Vagina (tissue), 2 donors: ENCODE results near the gene ZNF883. TPM values are rescaled to one million over a fixed set of nuclear protein-coding genes. Genes with fewer than 3 reads are reported as not detected.
"Not testable (repeated sequence)": the region's sequence is repeated elsewhere in the genome, so short reads cannot be mapped to it uniquely, and the experiment has no call there.

Experiments
- DNase-seq, 2 donors: peaks; one replicate each; pipeline ENCODE4 v3.0.0-alpha.2; 2017; ENCODE audit errors: extremely low spot score in 2 of 2
- H3K27ac ChIP-seq: fragments of 200-600 bp; sonication (generic); one replicate; pipeline ENCODE4 v1.5.1; 2019
- H3K27me3 ChIP-seq: fragments of 200-600 bp; sonication (generic); one replicate; pipeline ENCODE4 v1.5.1; 2019
- H3K36me3 ChIP-seq, 2 donors: fragments of 200-600 bp; sonication (generic); one replicate each; pipeline ENCODE4 v1.5.1; 2017 to 2019
- H3K4me1 ChIP-seq: fragments of 200-600 bp; sonication (generic); one replicate; pipeline ENCODE4 v1.5.1; 2019
- H3K4me3 ChIP-seq, 2 donors: fragments of 200-600 bp; sonication (generic); 1 replicate in 1 of 2; 2 replicates in 1 of 2; pipeline ENCODE4 v1.5.1; 2016 to 2019
- H3K9me3 ChIP-seq: fragments of 200-600 bp; sonication (generic); one replicate; pipeline ENCODE4 v1.5.1; 2019
- CTCF ChIP-seq, 3 experiments: fragments of 450-650 bp in 2 of 3; fragments of 200-600 bp in 1 of 3; sonication (generic) in 1 of 3; IDR thresholded peaks; one replicate each; pipeline ENCODE4 v1.5.1; 2017 to 2019; ENCODE audit warnings: antibody characterized with exemption in 3 of 3, mild to moderate bottlenecking in 2 of 3, moderate library complexity in 2 of 3
- POLR2A ChIP-seq, 2 donors: fragments of 450-650 bp; IDR thresholded peaks; one replicate each; pipeline ENCODE4 v1.6.1; 2017; ENCODE audit warnings: antibody characterized with exemption in 2 of 2, mild to moderate bottlenecking in 2 of 2, moderate library complexity in 2 of 2
- POLR2AphosphoS5 ChIP-seq, 2 donors: sonication (generic); formaldehyde crosslinking; IDR thresholded peaks; one replicate each; pipeline ENCODE4 v1.9.0; 2017; ENCODE audit warnings: antibody characterized with exemption in 2 of 2, mild to moderate bottlenecking in 2 of 2, low read depth in 1 of 2; ENCODE audit not compliant: insufficient read depth in 1 of 2
- intact Hi-C: fragments of 100-400 bp; cut with DNase I; formaldehyde crosslinking; loops from one replicate; pipeline ENCODE4 v1.15.1; 2023
- total RNA-seq: library from RNA; depleted of rRNA; stranded (reverse); fragments of >200 nt; gene quantifications from one replicate; pipeline ENCODE4 v1.2.3, GENCODE V29; 2016

Gene ZNF883
- 0.98 TPM for total RNA-seq

DNA sequence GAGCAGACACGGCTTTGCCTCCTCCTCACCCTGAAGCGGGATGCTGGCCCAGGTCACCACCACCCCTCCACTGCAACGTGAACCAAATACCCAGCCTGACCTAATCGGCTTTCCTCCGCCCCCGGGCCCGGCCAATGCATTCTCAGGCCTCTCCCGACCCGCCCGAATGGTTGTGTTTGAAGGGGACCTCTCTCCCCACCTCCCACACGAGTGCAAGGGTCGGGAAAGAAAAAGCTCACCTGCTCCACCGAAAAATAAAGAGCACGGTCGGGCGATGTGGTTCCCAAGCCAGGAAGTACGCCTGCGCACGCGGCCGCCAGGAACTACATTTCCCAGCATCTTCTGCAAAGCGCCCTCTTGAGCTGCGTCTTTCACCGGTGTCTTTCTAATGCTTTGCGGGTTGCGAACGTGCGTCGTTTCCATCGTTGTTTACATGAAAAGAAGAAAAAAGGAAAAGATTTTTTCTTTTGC is at the start of gene ZNF883:
Gene ZNF883 (minus strand): TSS at position 282 of the 471 bp plus-strand sequence.
- H3K4me1 ChIP-seq = no peaks in the 10 kb centered on the region
- no peaks in the 10 kb centered on the region for H3K27me3 ChIP-seq
- peak within 1 kb of the TSS; percentile 30 to 48 for H3K4me3 ChIP-seq
- intact Hi-C loops = no loop called here
- DNase-seq = no peak
- H3K36me3 ChIP-seq = no peaks in the 10 kb centered on the region
- H3K27ac ChIP-seq = no peak within 1 kb of the TSS
- no peaks in the 10 kb centered on the region for H3K9me3 ChIP-seq
- TF ChIP-seq CTCF (IDR thresholded peaks at IDR 0.05) = no peak
- TF ChIP-seq POLR2A (IDR thresholded peaks at IDR 0.05) = no peak
- no peak for TF ChIP-seq POLR2AphosphoS5 (IDR thresholded peaks at IDR 0.05; ENCODE audit: insufficient read depth in 1 of 2, low read depth in 1 of 2)

DNA sequence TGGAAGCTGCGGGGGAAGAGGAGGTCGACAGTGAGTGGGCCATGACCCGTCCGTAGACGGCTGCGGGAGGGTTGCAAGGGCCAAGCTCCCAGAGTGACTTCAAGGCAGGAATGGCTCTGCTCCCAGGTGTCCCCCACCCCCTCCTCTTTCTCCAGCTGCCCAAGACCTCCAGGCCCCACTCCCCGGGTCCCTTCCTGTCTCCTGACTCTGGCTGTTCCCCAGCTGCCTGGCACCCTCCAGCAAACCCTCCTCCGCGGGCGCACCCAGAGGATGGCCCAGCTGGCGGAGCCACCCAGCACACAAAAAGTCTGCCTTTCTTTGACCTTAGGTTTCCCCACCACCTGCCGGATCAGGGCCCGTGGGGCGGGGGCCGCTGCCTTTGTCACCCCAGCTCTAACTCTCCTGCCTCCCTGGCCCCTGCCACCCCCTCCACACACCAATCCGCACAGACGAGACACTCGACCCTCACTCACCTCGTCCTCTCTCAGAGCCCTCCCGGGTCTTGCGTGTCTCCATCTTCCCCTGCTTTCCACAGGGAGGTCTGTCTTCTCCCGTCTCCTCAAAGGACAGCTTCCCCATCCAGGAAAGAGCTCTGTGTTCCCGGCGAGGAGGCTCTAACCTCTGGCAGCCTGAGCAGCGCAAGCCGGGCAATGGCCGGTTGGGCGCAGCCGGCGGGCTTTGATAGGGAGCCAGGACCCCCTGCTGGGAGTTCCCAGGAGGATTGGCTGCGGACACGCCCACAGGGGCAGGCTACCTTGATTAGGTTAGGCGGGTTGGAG is 49.3 kb upstream of the ZNF883 start:
- H3K4me1 ChIP-seq, intact Hi-C loops, H3K4me3 ChIP-seq, DNase-seq, H3K9me3 ChIP-seq, H3K36me3 ChIP-seq, H3K27ac ChIP-seq, H3K27me3 ChIP-seq: not testable (repeated sequence)

DNA sequence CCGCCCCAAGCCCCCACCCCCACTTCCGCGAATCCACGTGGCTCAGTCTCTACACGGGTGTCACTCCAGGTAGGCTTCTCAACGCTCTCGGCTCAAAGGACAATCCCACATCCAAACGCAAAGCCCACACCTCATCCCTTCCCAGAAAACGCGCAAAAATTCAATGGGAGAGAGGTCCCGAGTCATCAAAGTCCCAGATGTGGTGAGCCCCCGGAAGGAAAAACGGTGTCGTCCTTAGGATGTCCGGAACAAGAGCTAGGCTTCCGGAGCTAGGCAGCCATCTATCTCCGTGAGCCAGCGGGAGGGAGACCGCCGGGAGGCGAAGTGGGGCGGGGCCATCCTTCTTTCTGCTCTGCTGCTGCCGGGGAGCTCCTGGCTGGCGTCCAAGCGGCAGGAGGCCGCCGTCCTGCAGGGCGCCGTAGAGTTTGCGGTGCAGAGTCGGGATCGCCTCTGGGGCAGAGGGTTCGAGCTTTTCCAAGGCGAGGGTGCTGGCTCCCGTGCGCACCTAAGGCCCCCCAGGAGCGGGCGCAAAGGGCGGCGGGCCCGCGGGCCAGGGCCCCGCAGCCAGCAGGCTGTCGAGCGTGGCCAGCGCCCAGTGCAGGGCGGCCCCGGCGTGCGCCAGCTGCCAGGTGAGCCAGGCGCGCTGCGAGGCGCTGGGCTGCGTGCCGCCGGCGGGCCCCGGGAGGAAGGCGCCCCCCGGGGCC is 47.7 kb upstream of the ZNF883 start:
- H3K36me3 ChIP-seq, H3K4me1 ChIP-seq, DNase-seq, H3K27ac ChIP-seq, intact Hi-C loops, H3K9me3 ChIP-seq, H3K27me3 ChIP-seq: not testable (repeated sequence)
- peak overlapping the region in 1 of 2 donors; percentile 16 for H3K4me3 ChIP-seq

GRCh38 chr9:113057193-113057592 is 45.2 kb upstream of the ZNF883 start:
- peak overlapping the region; percentile 68 for H3K27ac ChIP-seq
- H3K9me3 ChIP-seq = peaks cover 18% of the 10 kb centered on the region
- intact Hi-C loops = no loop called here
- peak overlapping the region; percentile 58 to 65 for H3K4me3 ChIP-seq
- TF ChIP-seq CTCF (IDR thresholded peaks at IDR 0.05) (no peak), POLR2AphosphoS5 (IDR thresholded peaks at IDR 0.05; ENCODE audit: insufficient read depth in 1 of 2, low read depth in 1 of 2) (no peak), POLR2A (IDR thresholded peaks at IDR 0.05) (no peak)
- DNase-seq = no peak
- peaks cover 0 to 9% of the 10 kb centered on the region in 2 donors for H3K36me3 ChIP-seq
- H3K27me3 ChIP-seq = no peaks in the 10 kb centered on the region
- H3K4me1 ChIP-seq = peaks cover 5% of the 10 kb centered on the region

- TF ChIP-seq POLR2AphosphoS5 (IDR thresholded peaks at IDR 0.05; ENCODE audit: insufficient read depth in 1 of 2, low read depth in 1 of 2) (peak; percentile 86 to 92), CTCF (IDR thresholded peaks at IDR 0.05) (no peak)
- intact Hi-C loops = no loop called here
- peaks cover 26% of the 10 kb centered on the region for H3K9me3 ChIP-seq
- H3K27ac ChIP-seq = peak within 1 kb of the TSS; percentile 68
- H3K4me1 ChIP-seq = peaks cover 5% of the 10 kb centered on the region
- peak in 1 of 2 donors; percentile 94 for DNase-seq
- peaks cover 0 to 14% of the 10 kb centered on the region in 2 donors for H3K36me3 ChIP-seq
- peak within 1 kb of the TSS; percentile 58 to 65 for H3K4me3 ChIP-seq
- no peaks in the 10 kb centered on the region for H3K27me3 ChIP-seq
Observed at GRCh38 chr9:113056191-113057106, 44.5 kb upstream of the ZNF883 start, which contains the start of gene ZFP37. TSS of gene ZFP37 (minus strand) at chr9:113056724. CDS start at chr9:113056688, 36 bp downstream.
